Suprapubic skin (tissue), 4 donors: Measurements from ENCODE around the gene MATK. TPM values are rescaled to one million over a fixed set of nuclear protein-coding genes. Genes with fewer than 3 reads are reported as not detected.

Source experiments
- DNase-seq, 2 donors: peaks; one replicate each; pipeline ENCODE4 v3.0.0-alpha.2; 2019; ENCODE audit warnings: low spot score in 2 of 2
- H3K27ac ChIP-seq: fragments of 200-600 bp; sonication (generic); one replicate; pipeline ENCODE4 v1.5.1; 2019
- H3K27me3 ChIP-seq: fragments of 200-600 bp; sonication (generic); one replicate; pipeline ENCODE4 v1.5.1; 2019
- H3K36me3 ChIP-seq: fragments of 200-600 bp; sonication (generic); one replicate; pipeline ENCODE4 v1.5.1; 2019
- H3K4me1 ChIP-seq: fragments of 200-600 bp; sonication (generic); one replicate; pipeline ENCODE4 v1.5.1; 2019
- H3K4me3 ChIP-seq: fragments of 200-600 bp; sonication (generic); one replicate; pipeline ENCODE4 v1.5.1; 2019; ENCODE audit warnings: mild to moderate bottlenecking
- H3K9me3 ChIP-seq: fragments of 200-600 bp; sonication (generic); one replicate; pipeline ENCODE4 v1.5.1; 2019
- CTCF ChIP-seq, 2 donors: fragments of 200-600 bp in 1 of 2; fragments of 450-650 bp in 1 of 2; sonication (generic) in 1 of 2; IDR thresholded peaks; one replicate each; pipeline ENCODE4 v1.5.1; 2016 to 2019; ENCODE audit warnings: antibody characterized with exemption in 2 of 2, mild to moderate bottlenecking in 1 of 2, moderate library complexity in 1 of 2
- EP300 ChIP-seq: sonication (generic); formaldehyde crosslinking; IDR thresholded peaks from one replicate; pipeline ENCODE4 v1.6.1; 2017; ENCODE audit warnings: antibody characterized with exemption
- POLR2A ChIP-seq, 2 donors: fragments of 450-650 bp; IDR thresholded peaks; one replicate each; pipeline ENCODE4 v1.6.1; 2017; ENCODE audit warnings: antibody characterized with exemption in 2 of 2, mild to moderate bottlenecking in 2 of 2, moderate library complexity in 2 of 2
- POLR2AphosphoS5 ChIP-seq, 3 donors: sonication (generic); formaldehyde crosslinking; IDR thresholded peaks; one replicate each; pipeline ENCODE4 v1.6.1; 2017; ENCODE audit warnings: antibody characterized with exemption in 3 of 3
- WGBS: methylation state at CpG from one replicate; pipeline ENCODE4 v1.1.5; 2018; 5-methylcytosine and 5-hydroxymethylcytosine counted together
- total RNA-seq, 4 donors: library from RNA; depleted of rRNA; stranded (reverse); fragments of >200 nt; gene quantifications; one replicate each; pipeline ENCODE4 v1.1.0, GENCODE V29; 2016

MATK gene
- total RNA-seq, 4 donors from 2014 or later: 0.57 to 5.4 (median 2.0) TPM

- H3K36me3 ChIP-seq: peaks cover 20% of the 10 kb centered on the region
- H3K27me3 ChIP-seq: no peaks in the 10 kb centered on the region
- H3K4me3 ChIP-seq: no peak within 1 kb of the TSS
- DNase-seq: no peak
- H3K4me1 ChIP-seq: no peaks in the 10 kb centered on the region
- WGBS: 22% methylated on average over 21 of the region's 23 CpGs
- no peak for TF ChIP-seq EP300
- no peak for TF ChIP-seq POLR2AphosphoS5 (IDR thresholded peaks at IDR 0.05)
- no peak for TF ChIP-seq POLR2A (IDR thresholded peaks at IDR 0.05)
- no peak for TF ChIP-seq CTCF (IDR thresholded peaks at IDR 0.05)
- no peaks in the 10 kb centered on the region for H3K9me3 ChIP-seq
- no peak within 1 kb of the TSS for H3K27ac ChIP-seq
Observed at GRCh38 chr19:3771906-3772455, 14.2 kb downstream of the MATK start, which contains the start of gene RAX2. Gene RAX2, minus strand, starts transcription at chr19:3772228. Its CDS starts 486 bp downstream, at chr19:3771742.

- Histone ChIP-seq H3K36me3 (peaks cover 27% of the 10 kb centered on the region), H3K9me3 (no peaks in the 10 kb centered on the region), H3K27me3 (no peaks in the 10 kb centered on the region), H3K27ac (no peak overlapping the region), H3K4me3 (no peak overlapping the region), H3K4me1 (no peaks in the 10 kb centered on the region)
- TF ChIP-seq EP300: no peak
- TF ChIP-seq CTCF (IDR thresholded peaks at IDR 0.05): no peak
- no peak for TF ChIP-seq POLR2AphosphoS5 (IDR thresholded peaks at IDR 0.05)
- TF ChIP-seq POLR2A (IDR thresholded peaks at IDR 0.05): no peak
- DNase-seq: no peak
- 68% methylated on average over 16 of the region's 35 CpGs for WGBS
Observed at GRCh38 chr19:3771000-3771905, 14.9 kb downstream of the MATK start.

GRCh38 chr19:3770136-3770999 lies 15.8 kb downstream of the MATK start:
- 83% methylated on average over 11 of the region's 53 CpGs for WGBS
- peaks cover 36% of the 10 kb centered on the region for H3K36me3 ChIP-seq
- H3K27ac ChIP-seq: no peak overlapping the region
- no peaks in the 10 kb centered on the region for H3K9me3 ChIP-seq
- no peaks in the 10 kb centered on the region for H3K4me1 ChIP-seq
- DNase-seq: no peak
- no peak overlapping the region for H3K4me3 ChIP-seq
- no peaks in the 10 kb centered on the region for H3K27me3 ChIP-seq
- no peak for TF ChIP-seq CTCF (IDR thresholded peaks at IDR 0.05)
- no peak for TF ChIP-seq POLR2A (IDR thresholded peaks at IDR 0.05)
- no peak for TF ChIP-seq POLR2AphosphoS5 (IDR thresholded peaks at IDR 0.05)
- TF ChIP-seq EP300: no peak

GRCh38 chr19:3769494-3769893 lies 16.7 kb downstream of the MATK start:
- no peak for DNase-seq
- H3K27ac ChIP-seq: no peak overlapping the region
- no CpG with 5 or more reads among the region's 17 CpGs for WGBS
- H3K4me1 ChIP-seq: no peaks in the 10 kb centered on the region
- H3K9me3 ChIP-seq: no peaks in the 10 kb centered on the region
- TF ChIP-seq POLR2A (IDR thresholded peaks at IDR 0.05) (no peak), EP300 (no peak), POLR2AphosphoS5 (IDR thresholded peaks at IDR 0.05) (no peak), CTCF (IDR thresholded peaks at IDR 0.05) (no peak)
- H3K27me3 ChIP-seq: no peaks in the 10 kb centered on the region
- H3K4me3 ChIP-seq: no peak overlapping the region
- peaks cover 41% of the 10 kb centered on the region for H3K36me3 ChIP-seq
